Activated T-helper 17 cell treated with anti-CD3 and anti-CD28 coated beads, Interleukin-2, amount 50 U/mL, for 72 hours (primary cell): ENCODE measurements around the gene ELP5. TPM values are rescaled to one million over a fixed set of nuclear protein-coding genes. Genes with fewer than 3 reads are reported as not detected.
A peak's percentile ranks its signal among the peaks of the same experiment; 100 is the strongest.

Source experiments
- ATAC-seq: fragments of 150-1000 bp; cut with Tn5 transposase; replicated peaks from 2 replicates; pipeline ENCODE4 v1.10.0; 2021; ENCODE audit warnings: mild to moderate bottlenecking, moderate library complexity
- H3K27ac Mint-ChIP-seq: one replicate; pipeline ENCODE4 v1.8.0; 2022; ENCODE audit warnings: mixed read lengths
- H3K27me3 Mint-ChIP-seq: one replicate; pipeline ENCODE4 v1.8.0; 2022; ENCODE audit warnings: mixed read lengths
- H3K36me3 Mint-ChIP-seq: one replicate; pipeline ENCODE4 v1.8.0; 2022; ENCODE audit warnings: low read depth, mild to moderate bottlenecking, mixed read lengths
- H3K4me1 Mint-ChIP-seq: one replicate; pipeline ENCODE4 v1.8.0; 2022; ENCODE audit warnings: mixed read lengths
- H3K4me3 Mint-ChIP-seq: one replicate; pipeline ENCODE4 v1.8.0; 2022; ENCODE audit warnings: mild to moderate bottlenecking, mixed read lengths
- H3K9me3 Mint-ChIP-seq: one replicate; pipeline ENCODE4 v1.8.0; 2022; ENCODE audit warnings: mixed read lengths
- total RNA-seq, 2 donors: library from RNA; stranded (reverse); gene quantifications; one replicate each; pipeline ENCODE4 v1.2.3, GENCODE V29; 2022

The ELP5 gene
- total RNA-seq, 2 donors from 2014 or later = 43.7 to 72.0 TPM

DNA sequence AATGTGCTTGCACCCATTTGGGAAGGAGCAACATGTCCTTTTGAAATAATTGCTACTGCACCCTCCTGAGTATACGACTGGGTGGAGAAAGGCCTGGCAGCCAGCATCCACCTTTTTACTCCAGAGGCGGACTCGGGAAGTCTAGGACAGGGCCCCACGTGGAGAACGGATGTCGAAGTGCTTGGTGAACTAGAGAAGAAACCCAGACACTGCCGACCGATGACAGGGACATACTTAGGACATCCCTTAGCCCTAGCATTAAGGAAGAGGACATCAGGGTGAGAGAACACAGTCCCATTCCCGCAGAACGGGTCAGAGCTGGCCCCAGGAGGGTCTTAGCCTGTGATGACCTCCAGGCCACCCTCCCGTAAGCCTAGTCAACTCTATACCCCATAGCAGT, 38.7 kb downstream of the ELP5 start:
- no peak overlapping the region for H3K4me3 Mint-ChIP-seq
- H3K9me3 Mint-ChIP-seq = no peaks in the 10 kb centered on the region
- H3K4me1 Mint-ChIP-seq = peaks cover 5% of the 10 kb centered on the region
- no peak overlapping the region for H3K27ac Mint-ChIP-seq
- no peak for ATAC-seq
- peaks cover 17% of the 10 kb centered on the region for H3K27me3 Mint-ChIP-seq
- H3K36me3 Mint-ChIP-seq = no peaks in the 10 kb centered on the region

DNA sequence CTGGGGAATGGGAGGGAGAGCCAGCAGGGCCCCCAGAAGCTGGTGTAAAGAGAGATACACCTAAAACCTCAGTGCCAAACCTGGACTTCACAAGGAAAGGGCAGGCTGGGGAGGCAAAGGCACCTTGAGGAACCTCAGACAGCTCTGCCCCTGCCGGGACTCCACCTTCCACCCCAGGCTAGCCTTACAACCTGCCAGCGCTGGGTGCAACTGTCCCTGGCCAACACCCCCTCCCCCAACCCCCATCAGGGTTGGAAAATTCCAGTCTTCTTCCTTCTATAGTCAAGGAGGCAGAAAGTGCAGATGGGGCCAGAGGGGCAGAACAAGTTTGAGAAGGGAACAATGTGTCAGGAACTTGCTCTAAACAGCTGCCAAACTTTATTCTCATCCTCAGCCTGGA, 40.2 kb downstream of the ELP5 start:
- Mint-ChIP-seq H3K36me3 (no peaks in the 10 kb centered on the region), H3K4me1 (peaks cover 5% of the 10 kb centered on the region), H3K27ac (no peak overlapping the region), H3K27me3 (peaks cover 16% of the 10 kb centered on the region), H3K9me3 (no peaks in the 10 kb centered on the region), H3K4me3 (no peak overlapping the region)
- ATAC-seq = no peak

DNA sequence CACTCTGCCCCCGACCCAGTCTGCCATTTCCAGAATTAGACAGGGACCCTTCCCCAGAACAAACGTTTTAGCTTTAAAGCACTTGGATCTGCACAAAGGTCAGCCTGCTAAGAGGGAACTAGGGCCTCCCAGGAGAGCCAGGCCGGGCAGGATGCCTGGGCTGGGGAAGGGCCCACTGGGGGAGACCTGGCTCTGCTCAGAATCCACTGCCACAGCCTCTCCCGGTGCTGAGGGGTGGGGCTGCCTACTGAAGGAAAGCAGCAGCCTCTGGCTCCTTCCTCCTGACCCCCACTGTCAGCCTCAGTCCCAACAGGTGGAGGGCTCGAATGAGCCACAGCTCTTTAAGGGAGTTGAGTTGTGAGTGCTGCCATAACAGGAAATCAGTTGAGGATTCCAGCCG, 40.7 kb downstream of the ELP5 start:
- no peak for ATAC-seq
- no peaks in the 10 kb centered on the region for H3K36me3 Mint-ChIP-seq
- no peak overlapping the region for H3K4me3 Mint-ChIP-seq
- no peak overlapping the region for H3K27ac Mint-ChIP-seq
- H3K9me3 Mint-ChIP-seq = no peaks in the 10 kb centered on the region
- peaks cover 16% of the 10 kb centered on the region for H3K27me3 Mint-ChIP-seq
- H3K4me1 Mint-ChIP-seq = peaks cover 5% of the 10 kb centered on the region

DNA sequence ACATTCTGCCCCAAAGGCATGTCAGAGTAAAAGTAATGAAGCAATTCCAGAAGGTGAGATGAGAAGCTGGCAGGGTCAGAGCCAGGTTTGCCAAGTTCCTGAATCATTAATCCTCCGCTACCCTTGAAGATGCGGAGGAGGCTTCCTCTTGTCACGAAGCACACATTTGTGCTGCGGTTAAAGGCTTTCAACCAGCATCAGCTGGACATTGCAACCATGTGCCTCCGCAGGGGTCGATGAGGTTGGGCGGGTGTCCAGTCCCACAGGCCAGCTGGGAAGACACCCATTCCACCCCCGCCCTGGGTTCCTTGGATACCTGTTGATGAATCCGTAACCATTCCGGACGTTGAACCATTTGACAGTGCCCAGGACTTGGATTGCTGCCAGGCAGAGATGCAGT, 41.1 kb downstream of the ELP5 start:
- Mint-ChIP-seq H3K4me1 (peaks cover 5% of the 10 kb centered on the region), H3K4me3 (peak overlapping the region; percentile 41), H3K27me3 (peaks cover 16% of the 10 kb centered on the region), H3K9me3 (no peaks in the 10 kb centered on the region), H3K36me3 (no peaks in the 10 kb centered on the region), H3K27ac (no peak overlapping the region)
- ATAC-seq = no peak

GRCh38 chr17:7293816-7294613, 42.0 kb downstream of the ELP5 start:
- H3K27me3 Mint-ChIP-seq = peaks cover 16% of the 10 kb centered on the region
- no peak for ATAC-seq
- peak overlapping the region; percentile 41 for H3K4me3 Mint-ChIP-seq
- H3K36me3 Mint-ChIP-seq = no peaks in the 10 kb centered on the region
- H3K27ac Mint-ChIP-seq = no peak overlapping the region
- peaks cover 5% of the 10 kb centered on the region for H3K4me1 Mint-ChIP-seq
- no peaks in the 10 kb centered on the region for H3K9me3 Mint-ChIP-seq

DNA sequence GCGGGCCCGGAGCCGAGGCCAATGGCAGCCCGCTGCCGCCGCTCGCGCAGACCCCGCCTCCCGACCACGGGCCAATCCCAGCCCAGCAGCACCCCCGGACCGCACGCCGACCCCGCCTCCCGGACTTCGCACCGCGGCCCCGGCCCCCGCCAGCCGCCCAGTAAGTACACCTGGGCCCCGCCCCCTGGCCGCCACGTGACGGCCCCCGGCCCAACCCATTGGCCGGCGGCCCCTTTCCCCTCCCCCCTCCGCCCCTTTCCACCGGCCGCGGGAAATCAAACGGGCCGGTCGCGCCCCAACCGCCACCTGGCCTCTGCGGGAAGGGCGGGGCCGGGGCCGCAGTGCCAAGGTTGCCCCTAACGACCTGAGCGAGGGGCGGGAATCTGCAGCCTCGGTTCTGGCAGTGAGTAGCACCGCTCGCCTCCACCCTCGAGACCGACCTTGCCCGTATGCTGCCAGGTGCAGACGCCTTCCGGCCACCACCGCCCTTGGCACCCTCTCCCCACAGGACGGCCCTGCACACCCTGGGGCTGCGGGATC, 42.7 kb downstream of the ELP5 start, which contains the start of gene YBX2:
Gene YBX2 (minus strand): TSS at position 26 of the 540 bp plus-strand sequence. CDS start 139 bp downstream, outside the sequence.
- H3K36me3 Mint-ChIP-seq = no peaks in the 10 kb centered on the region
- H3K9me3 Mint-ChIP-seq = no peaks in the 10 kb centered on the region
- peak; percentile 77 for ATAC-seq
- H3K27me3 Mint-ChIP-seq = peaks cover 16% of the 10 kb centered on the region
- peak within 1 kb of the TSS; percentile 80 for H3K4me3 Mint-ChIP-seq
- H3K4me1 Mint-ChIP-seq = peaks cover 5% of the 10 kb centered on the region
- no peak within 1 kb of the TSS for H3K27ac Mint-ChIP-seq

DNA sequence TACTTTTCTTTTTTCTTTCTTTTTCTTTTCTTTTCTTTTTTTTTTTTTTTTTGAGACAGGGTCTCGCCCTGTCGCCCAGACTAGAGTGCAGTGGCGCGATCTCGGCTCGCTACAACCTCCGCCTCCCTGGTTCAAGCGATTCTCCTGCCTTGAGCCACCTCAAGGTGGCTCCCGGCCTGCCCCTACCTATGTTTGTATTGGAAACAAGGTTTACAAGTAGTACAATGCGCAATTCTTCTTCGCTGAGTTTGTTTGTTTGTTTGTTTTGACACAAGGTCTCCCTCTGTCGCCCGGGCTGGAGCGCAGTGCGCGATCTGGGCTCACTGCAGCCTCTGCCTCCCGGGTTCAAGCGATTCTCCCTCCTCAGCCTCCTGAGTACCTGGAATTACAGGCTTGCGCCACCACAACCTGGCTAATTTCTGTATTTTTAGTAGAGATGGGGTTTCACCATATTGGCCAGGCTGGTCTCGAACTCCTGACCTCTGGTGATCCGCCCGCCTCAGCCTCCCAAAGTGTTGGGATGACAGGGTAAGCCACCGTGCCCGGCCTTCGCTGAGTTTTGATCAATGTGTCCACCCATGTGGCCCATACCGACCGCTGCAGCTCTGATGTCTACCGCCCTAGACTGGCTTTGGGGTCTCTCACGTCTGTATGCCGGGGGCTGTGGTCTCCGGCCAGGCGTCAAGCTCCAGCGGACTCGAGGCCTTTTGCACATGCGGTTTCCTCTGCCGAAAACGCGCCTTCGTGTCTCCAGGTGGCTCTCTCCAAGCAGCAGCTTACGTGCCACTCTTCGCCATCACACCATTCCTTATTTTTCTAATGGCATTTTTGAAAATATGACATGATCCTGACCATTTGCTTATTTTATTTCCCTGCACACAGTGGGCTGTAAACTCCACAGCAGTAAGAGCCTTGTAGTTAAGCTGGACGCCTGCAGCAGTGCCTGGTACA, 43.5 kb downstream of the ELP5 start:
- H3K4me3 Mint-ChIP-seq = peak overlapping the region; percentile 80
- H3K27me3 Mint-ChIP-seq = peaks cover 16% of the 10 kb centered on the region
- no peaks in the 10 kb centered on the region for H3K9me3 Mint-ChIP-seq
- H3K4me1 Mint-ChIP-seq = peaks cover 5% of the 10 kb centered on the region
- H3K27ac Mint-ChIP-seq = no peak overlapping the region
- ATAC-seq = no peak
- H3K36me3 Mint-ChIP-seq = no peaks in the 10 kb centered on the region

DNA sequence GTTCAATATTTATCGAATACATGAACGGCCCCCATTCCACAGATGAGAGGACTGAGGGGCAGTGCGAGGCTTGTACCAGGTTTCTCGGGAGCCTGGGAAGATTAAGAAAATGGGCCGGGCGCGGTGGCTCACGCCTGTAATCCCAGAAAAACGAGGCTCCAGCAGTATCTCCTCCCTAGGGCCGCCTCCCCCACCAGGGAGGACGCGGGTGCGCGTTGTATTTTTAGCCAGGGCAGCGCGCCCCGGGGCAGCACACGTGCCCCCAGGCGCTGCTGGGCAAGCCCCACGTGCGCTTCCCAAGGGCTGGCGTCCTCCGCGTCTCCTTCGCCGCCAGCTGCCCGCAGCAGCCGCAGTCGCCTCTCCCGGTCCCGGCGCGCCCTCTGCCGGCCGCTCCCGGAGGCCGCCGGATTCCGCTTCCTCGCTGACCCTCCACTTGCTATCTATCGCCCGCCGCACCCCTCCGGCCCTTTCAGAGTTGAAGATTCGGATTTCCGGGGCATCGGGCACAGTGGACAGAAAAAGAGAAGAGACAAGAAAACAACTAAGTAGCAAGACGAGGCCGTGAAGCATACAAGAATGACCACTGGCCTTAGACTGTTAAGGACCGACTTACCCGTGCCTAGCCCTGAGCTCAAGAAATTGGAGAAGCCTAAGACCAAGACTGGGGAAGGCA, 44.3 kb downstream of the ELP5 start:
- H3K4me1 Mint-ChIP-seq = peaks cover 5% of the 10 kb centered on the region
- no peaks in the 10 kb centered on the region for H3K36me3 Mint-ChIP-seq
- H3K9me3 Mint-ChIP-seq = no peaks in the 10 kb centered on the region
- no peak overlapping the region for H3K27ac Mint-ChIP-seq
- peaks cover 16% of the 10 kb centered on the region for H3K27me3 Mint-ChIP-seq
- H3K4me3 Mint-ChIP-seq = peak overlapping the region; percentile 80
- ATAC-seq = peak; percentile 76

DNA sequence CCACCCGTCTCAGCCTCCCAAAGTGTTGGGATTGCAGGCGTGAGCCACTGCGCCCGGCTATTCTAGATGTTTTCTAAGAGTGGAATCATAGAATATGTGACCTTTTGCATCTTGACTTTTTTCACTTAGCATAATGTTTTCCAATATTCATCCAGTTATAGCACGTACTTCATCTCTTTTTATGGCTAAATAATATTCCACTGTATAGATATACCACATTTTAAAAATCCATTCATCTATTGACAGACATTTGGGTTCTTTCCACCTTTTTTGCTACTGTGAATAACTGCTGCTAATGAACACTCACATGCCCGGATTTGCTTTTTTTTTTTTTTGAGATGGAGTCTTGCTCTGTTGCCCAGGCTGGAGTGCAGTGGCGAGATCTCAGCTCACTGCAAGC, 52.2 kb downstream of the ELP5 start:
- ATAC-seq = no peak
- Mint-ChIP-seq H3K4me1 (peaks cover 6% of the 10 kb centered on the region), H3K36me3 (peaks cover 21% of the 10 kb centered on the region), H3K27ac (no peak overlapping the region), H3K4me3 (no peak overlapping the region), H3K9me3 (no peaks in the 10 kb centered on the region), H3K27me3 (no peaks in the 10 kb centered on the region)

DNA sequence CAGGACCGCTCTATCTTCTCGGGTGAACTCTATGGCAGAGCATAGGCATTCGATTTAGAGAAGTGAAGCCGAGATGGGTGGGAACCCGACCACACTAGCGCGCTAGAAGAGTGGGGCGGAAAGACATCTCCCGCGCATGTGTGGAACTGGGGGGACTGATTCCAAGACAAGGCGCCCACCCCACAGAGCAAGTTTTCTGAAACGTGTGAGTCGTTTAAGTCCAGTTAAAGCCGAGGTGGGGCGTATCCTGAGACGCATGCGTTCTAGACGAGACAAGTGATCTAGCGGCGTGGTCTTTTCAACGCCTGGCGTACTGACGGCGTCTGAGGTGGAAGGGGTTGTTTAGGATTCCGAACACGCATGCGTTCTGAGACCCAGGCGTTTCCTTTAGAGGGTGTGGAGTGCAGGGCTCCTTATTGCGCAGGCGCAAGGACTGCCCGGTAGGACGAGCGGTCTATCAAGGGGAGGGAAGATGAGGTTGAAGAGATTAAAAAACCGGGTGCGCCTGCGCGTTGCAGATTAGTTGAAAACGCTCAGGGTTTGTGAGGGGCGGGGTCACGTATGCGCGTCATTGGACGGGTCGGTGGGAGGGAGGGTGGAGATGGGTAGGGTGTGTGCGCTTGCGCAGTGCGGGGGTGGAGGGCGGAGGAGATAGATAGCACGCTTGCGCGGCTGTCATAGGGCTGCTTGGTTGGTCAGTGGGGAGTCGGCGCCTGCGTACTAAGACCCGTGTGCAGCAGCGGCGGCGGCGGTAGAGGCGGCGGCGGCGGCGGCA, 55.1 kb downstream of the ELP5 start, which contains the start of gene EIF5A:
Gene EIF5A (plus strand): TSS at position 718 of the 775 bp plus-strand sequence. CDS start 2,008 bp downstream, outside the sequence.
- Mint-ChIP-seq H3K36me3 (peaks cover 50% of the 10 kb centered on the region), H3K27me3 (no peaks in the 10 kb centered on the region), H3K4me1 (peaks cover 31% of the 10 kb centered on the region), H3K9me3 (no peaks in the 10 kb centered on the region), H3K4me3 (peak within 1 kb of the TSS; percentile 95), H3K27ac (peak within 1 kb of the TSS; percentile 97)
- peak; percentile 79 for ATAC-seq

- Mint-ChIP-seq H3K4me1 (peaks cover 38% of the 10 kb centered on the region), H3K36me3 (peaks cover 59% of the 10 kb centered on the region), H3K27ac (peak overlapping the region; percentile 97), H3K27me3 (no peaks in the 10 kb centered on the region), H3K9me3 (no peaks in the 10 kb centered on the region), H3K4me3 (peak overlapping the region; percentile 95)
- peak; percentile 4 for ATAC-seq
These were observed 55.9 kb downstream of the ELP5 start for GRCh38 chr17:7307686-7308624.

DNA sequence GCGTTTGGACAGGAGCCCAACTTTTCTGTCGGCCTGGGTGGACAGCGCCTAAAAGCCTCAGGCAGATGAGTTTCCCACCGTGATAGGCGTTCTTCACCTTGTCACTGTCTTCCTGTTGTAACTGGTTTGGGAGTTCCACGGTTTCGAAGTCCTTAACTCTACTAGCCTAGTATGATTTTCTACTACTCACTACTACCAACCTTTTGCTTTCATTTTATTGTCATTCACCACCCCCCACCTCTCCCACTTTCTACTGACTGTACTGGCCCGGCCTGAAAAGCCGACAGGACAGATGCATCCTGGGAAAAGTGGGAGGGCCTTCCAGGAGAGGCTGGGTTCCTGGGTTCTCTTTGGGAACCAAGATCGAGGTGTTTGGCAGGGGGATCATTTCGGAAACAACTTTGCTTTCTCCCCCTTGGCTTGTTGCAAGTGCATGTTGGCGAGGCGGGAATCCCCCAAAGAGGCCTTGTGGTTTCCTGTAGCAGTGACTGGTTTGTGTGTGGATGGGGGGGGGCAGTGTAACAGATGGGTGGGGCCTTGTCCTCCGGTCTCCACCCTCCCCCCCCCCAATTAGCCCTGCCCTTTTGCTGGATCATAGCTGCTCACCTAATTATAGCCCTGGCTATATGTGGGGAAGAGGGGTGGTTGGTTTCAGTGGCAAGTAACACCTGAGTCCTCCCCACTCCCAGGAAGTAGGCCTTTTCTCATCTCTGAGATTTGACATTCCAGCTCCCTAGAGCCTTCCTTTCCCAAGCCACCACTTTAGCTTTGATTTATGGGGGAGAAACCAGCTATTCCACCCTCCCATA, 56.8 kb downstream of the ELP5 start:
- Mint-ChIP-seq H3K9me3 (no peaks in the 10 kb centered on the region), H3K4me1 (peaks cover 39% of the 10 kb centered on the region), H3K27ac (peak overlapping the region; percentile 97), H3K27me3 (no peaks in the 10 kb centered on the region), H3K4me3 (peak overlapping the region; percentile 95), H3K36me3 (peaks cover 67% of the 10 kb centered on the region)
- peak; percentile 55 for ATAC-seq
